Measurements from ENCODE around the gene CCHCR1. TPM values are rescaled to one million over a fixed set of nuclear protein-coding genes. Genes with fewer than 3 reads are reported as not detected.

CCHCR1 gene
- total RNA-seq, 4 donors from 2014 or later: 13.8 to 25.1 (median 18.7) TPM

DNA sequence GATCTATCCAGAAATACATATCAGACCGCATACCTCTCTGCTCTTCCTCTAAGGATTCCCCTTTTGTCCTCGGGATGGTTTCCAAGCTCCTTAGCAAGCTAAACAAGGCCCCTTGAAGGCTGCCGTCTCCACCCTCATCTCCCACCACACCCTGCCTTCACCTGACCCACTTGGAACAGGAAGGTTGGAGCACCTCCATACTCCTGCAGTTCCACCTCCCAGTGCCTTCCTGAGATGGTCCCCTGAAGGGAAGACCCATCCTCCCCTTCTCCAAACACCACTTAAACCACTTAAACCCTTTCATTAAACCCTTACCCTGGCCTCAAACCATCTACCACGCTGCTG lies 21.4 kb upstream of the CCHCR1 start:
- WGBS, 2 donors: 78 to 81% methylated on average over 4 of the region's 4 CpGs
- H3K9me3 ChIP-seq: no peaks in the 10 kb centered on the region
- H3K27me3 ChIP-seq: no peaks in the 10 kb centered on the region
- no peaks in the 10 kb centered on the region for H3K4me1 ChIP-seq
- DNase-seq (ENCODE audit: low spot score in 2 of 2): no peak
- no peak overlapping the region for H3K27ac ChIP-seq
- H3K36me3 ChIP-seq: no peaks in the 10 kb centered on the region
- no peak overlapping the region for H3K4me3 ChIP-seq
- TF ChIP-seq EP300 (IDR thresholded peaks at IDR 0.05) (no peak), POLR2A (IDR thresholded peaks at IDR 0.05) (no peak)
- TF ChIP-seq, protein P1, sequence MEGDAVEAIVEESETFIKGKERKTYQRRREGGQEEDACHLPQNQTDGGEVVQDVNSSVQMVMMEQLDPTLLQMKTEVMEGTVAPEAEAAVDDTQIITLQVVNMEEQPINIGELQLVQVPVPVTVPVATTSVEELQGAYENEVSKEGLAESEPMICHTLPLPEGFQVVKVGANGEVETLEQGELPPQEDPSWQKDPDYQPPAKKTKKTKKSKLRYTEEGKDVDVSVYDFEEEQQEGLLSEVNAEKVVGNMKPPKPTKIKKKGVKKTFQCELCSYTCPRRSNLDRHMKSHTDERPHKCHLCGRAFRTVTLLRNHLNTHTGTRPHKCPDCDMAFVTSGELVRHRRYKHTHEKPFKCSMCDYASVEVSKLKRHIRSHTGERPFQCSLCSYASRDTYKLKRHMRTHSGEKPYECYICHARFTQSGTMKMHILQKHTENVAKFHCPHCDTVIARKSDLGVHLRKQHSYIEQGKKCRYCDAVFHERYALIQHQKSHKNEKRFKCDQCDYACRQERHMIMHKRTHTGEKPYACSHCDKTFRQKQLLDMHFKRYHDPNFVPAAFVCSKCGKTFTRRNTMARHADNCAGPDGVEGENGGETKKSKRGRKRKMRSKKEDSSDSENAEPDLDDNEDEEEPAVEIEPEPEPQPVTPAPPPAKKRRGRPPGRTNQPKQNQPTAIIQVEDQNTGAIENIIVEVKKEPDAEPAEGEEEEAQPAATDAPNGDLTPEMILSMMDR (IDR thresholded peaks at IDR 0.05): no peak

DNA sequence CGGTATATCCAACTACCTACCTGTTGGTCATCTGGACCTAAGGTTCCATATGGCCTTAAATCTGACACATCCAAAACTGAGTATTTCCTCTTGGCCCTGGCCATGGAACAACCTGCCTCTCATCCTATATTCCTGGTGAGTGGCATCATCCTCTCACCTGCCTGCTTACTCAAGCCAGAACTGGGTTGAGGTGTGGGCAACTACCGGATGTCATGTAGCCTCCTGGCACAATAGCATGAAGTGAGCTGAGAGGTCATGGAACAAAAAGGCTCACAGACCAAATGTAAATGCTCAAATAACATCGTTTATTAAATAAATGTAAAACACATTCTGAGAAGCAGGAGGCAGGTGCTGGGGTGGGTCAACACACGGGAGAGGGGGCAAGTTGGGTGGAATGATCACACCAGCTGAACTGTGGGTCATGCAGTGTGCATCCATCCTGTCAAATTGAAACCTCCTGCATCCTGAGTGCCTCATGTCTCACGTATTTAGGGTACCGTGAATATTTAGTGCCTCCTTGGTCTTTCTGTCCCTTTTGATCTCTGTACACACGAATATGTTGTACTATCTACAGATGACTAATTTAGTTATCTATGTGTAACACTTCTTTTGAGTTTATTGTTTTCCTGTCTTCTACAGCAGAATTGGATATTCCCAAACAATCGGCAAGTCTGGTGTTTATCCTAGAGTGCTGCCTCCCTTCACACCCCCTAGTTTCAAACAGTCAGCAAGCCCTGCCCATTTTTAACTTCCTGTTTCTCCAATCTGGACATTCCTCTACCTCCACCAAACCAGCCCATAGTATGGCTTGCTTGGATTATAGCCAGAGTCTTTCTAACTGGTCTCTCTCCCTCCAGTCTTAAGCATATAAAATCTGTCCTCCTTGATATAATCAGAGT lies 20.8 kb upstream of the CCHCR1 start:
- TF ChIP-seq, protein P1 (IDR thresholded peaks at IDR 0.05): no peak
- no peak overlapping the region for H3K4me3 ChIP-seq
- DNase-seq (ENCODE audit: low spot score in 2 of 2): no peak
- H3K27ac ChIP-seq: no peak overlapping the region
- H3K4me1 ChIP-seq: no peaks in the 10 kb centered on the region
- H3K27me3 ChIP-seq: no peaks in the 10 kb centered on the region
- H3K36me3 ChIP-seq: no peaks in the 10 kb centered on the region
- WGBS, 2 donors: 61 to 75% methylated on average over 8 of the region's 8 CpGs
- no peaks in the 10 kb centered on the region for H3K9me3 ChIP-seq

DNA sequence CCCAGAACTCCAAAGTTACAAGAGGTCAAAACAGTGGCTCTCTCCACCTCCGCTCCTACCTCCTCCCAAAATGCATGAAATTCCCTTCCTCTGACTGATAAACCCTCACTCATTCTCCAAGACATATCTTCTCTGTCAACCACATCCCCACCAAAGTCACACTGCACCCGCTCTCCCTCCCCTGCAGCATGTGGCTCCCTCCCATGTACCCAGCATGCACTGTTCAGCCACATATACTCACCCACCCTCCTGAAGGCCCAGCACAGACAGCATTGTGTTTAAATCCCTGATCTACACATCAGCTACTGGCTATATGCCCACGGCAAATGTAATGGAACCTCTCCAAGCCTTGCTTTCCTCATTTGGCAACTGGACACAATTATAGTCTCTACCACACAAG lies 18.4 kb upstream of the CCHCR1 start:
- Histone ChIP-seq H3K4me3 (no peak overlapping the region), H3K9me3 (no peaks in the 10 kb centered on the region), H3K27me3 (no peaks in the 10 kb centered on the region), H3K27ac (no peak overlapping the region), H3K4me1 (no peaks in the 10 kb centered on the region), H3K36me3 (no peaks in the 10 kb centered on the region)
- WGBS, 2 donors: 48 to 51% methylated on average over 3 of the region's 3 CpGs
- no peak for DNase-seq (ENCODE audit: low spot score in 2 of 2)
- TF ChIP-seq EP300 (IDR thresholded peaks at IDR 0.05): no peak
- TF ChIP-seq, protein P1 (IDR thresholded peaks at IDR 0.05): no peak
- no peak for TF ChIP-seq POLR2A (IDR thresholded peaks at IDR 0.05)

DNA sequence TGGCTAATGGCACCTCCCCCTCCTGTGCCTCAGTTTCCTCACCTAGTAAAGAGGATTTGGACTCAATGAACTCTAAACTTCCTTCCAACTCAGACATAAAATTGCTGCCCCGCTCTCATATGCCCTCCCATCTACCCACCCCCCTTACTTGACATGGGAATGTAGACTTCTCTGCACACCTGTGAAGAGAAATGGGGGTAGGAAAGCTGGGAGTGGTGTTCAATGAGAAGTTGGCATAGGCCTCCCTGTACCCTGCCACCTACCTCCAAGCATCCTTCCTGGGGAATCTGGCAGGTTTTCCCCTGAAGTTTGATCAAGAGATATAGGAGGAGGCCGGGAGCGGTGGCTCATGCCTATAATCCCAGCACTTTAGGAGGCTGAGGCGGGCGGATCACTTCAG lies 16.8 kb upstream of the CCHCR1 start:
- no peaks in the 10 kb centered on the region for H3K36me3 ChIP-seq
- H3K27ac ChIP-seq: no peak overlapping the region
- no peak overlapping the region for H3K4me3 ChIP-seq
- TF ChIP-seq POLR2A (IDR thresholded peaks at IDR 0.05): no peak
- no peak for TF ChIP-seq EP300 (IDR thresholded peaks at IDR 0.05)
- TF ChIP-seq, protein P1 (IDR thresholded peaks at IDR 0.05): no peak
- no peaks in the 10 kb centered on the region for H3K9me3 ChIP-seq
- no peaks in the 10 kb centered on the region for H3K27me3 ChIP-seq
- no peaks in the 10 kb centered on the region for H3K4me1 ChIP-seq
- no peak for DNase-seq (ENCODE audit: low spot score in 2 of 2)
- 79 to 97% methylated on average over 5 of the region's 5 CpGs for WGBS, 2 donors

DNA sequence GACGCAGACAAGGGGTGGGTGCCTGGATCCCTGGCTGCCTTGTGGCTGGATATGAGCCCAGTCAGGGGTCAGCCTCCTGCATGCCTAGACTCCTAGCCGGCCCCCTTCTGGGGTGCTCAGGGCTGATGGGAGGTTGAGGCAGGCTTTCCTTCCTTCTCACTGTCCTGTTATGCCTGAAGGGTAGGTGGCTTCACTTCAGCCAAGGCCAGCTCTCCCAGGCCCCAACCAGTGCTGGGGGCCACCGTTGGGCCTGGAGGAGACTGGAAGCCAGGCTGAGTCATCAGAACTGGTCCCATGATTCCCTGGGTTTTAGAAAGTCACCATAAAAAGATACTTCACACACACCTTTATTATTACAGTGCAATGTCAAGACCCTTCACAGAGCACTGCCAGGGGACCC lies 15.8 kb upstream of the CCHCR1 start:
- H3K9me3 ChIP-seq: no peaks in the 10 kb centered on the region
- no peak overlapping the region for H3K27ac ChIP-seq
- 52 to 54% methylated on average over 3 of the region's 3 CpGs for WGBS, 2 donors
- H3K36me3 ChIP-seq: no peaks in the 10 kb centered on the region
- H3K4me3 ChIP-seq: no peak overlapping the region
- no peaks in the 10 kb centered on the region for H3K27me3 ChIP-seq
- DNase-seq (ENCODE audit: low spot score in 2 of 2): no peak
- TF ChIP-seq EP300 (IDR thresholded peaks at IDR 0.05): no peak
- no peak for TF ChIP-seq POLR2A (IDR thresholded peaks at IDR 0.05)
- TF ChIP-seq, protein P1 (IDR thresholded peaks at IDR 0.05): no peak
- H3K4me1 ChIP-seq: no peaks in the 10 kb centered on the region

Data from tibial nerve (tissue), 4 donors.